IMR-90 (cell line): ENCODE results near the gene NTRK3. TPM values are rescaled to one million over a fixed set of nuclear protein-coding genes. Genes with fewer than 3 reads are reported as not detected.

Experiments used
- ATAC-seq: fragments of 200-7000 bp; cut with Tn5 transposase; 2 replicates; pipeline ENCODE4 v1.9.1; 2020; ENCODE audit warnings: low read depth, mild to moderate bottlenecking, moderate library complexity
- BruUV-seq: library from RNA; stranded (reverse); fragments of 400-500 nt; replicated peaks from 2 replicates; lab custom pipeline; 2021; lab: Mats Ljungman, UMichigan
- CTCF ChIA-PET: fragments of 300-600 bp; formaldehyde crosslinking; extraction: SDS; loops from one replicate; lab custom pipeline; 2021; ENCODE audit warnings: antibody characterized with exemption; lab: Yijun Ruan, JAX
- POLR2A ChIA-PET: fragments of 300-600 bp; sonication (Branson Sonifier 250); formaldehyde crosslinking; loops from one replicate; lab custom pipeline; 2022; ENCODE audit warnings: antibody characterized with exemption; ENCODE audit not compliant: unreplicated experiment; lab: Charles Lee
- DNase-seq: peaks from one replicate; pipeline ENCODE4 v3.0.0; 2013
- H2AFZ ChIP-seq: replicated peaks from 2 replicates; pipeline ENCODE3; 2013; ENCODE audit warnings: low read length, mild to moderate bottlenecking; ENCODE audit not compliant: poor library complexity
- H2AK5ac ChIP-seq: 2 replicates; pipeline ENCODE4 v1.6.1; 2013; ENCODE audit warnings: low read depth, low read length, inconsistent platforms
- H2AK9ac ChIP-seq: replicated peaks from 2 replicates; pipeline ENCODE3; 2013; ENCODE audit warnings: mild to moderate bottlenecking, low read depth, low read length, moderate library complexity; ENCODE audit not compliant: poor library complexity
- H2BK120ac ChIP-seq: 2 replicates; pipeline ENCODE4 v1.6.1; 2013; ENCODE audit warnings: low read depth, low read length, inconsistent platforms
- H2BK15ac ChIP-seq: 3 replicates; pipeline ENCODE4 v1.6.1; 2013; ENCODE audit warnings: low read depth, low read length, inconsistent platforms
- H2BK20ac ChIP-seq: 2 replicates; pipeline ENCODE4 v1.6.1; 2013; ENCODE audit warnings: low read depth, mild to moderate bottlenecking, inconsistent platforms, low read length, moderate library complexity
- H2BK5ac ChIP-seq: 2 replicates; pipeline ENCODE4 v1.6.1; 2013; ENCODE audit warnings: mild to moderate bottlenecking, low read depth, low read length, inconsistent platforms; ENCODE audit not compliant: poor library complexity, severe bottlenecking
- H3K14ac ChIP-seq: replicated peaks from 2 replicates; pipeline ENCODE4 v1.6.1; 2013; ENCODE audit warnings: low read depth, low read length, inconsistent platforms
- H3K18ac ChIP-seq: 2 replicates; pipeline ENCODE4 v1.6.1; 2013; ENCODE audit warnings: low read depth, low read length, control low read depth
- H3K23ac ChIP-seq: 2 replicates; pipeline ENCODE4 v1.6.1; 2013; ENCODE audit warnings: low read depth, low read length, inconsistent platforms
- H3K27ac ChIP-seq: 2 replicates; pipeline ENCODE4 v1.5.1; 2013; ENCODE audit warnings: mild to moderate bottlenecking, control low read depth, low read length; ENCODE audit not compliant: insufficient read depth
- H3K27me3 ChIP-seq: 2 replicates; pipeline ENCODE4 v1.6.1; 2013; ENCODE audit warnings: low read length; ENCODE audit not compliant: control insufficient read depth, insufficient read depth
- H3K36me3 ChIP-seq: 2 replicates; pipeline ENCODE4 v1.6.1; 2013; ENCODE audit warnings: low read length, mixed read lengths; ENCODE audit not compliant: control insufficient read depth, insufficient read depth
- H3K4ac ChIP-seq: 2 replicates; pipeline ENCODE4 v1.6.1; 2013; ENCODE audit warnings: low read depth, low read length, inconsistent platforms
- H3K4me1 ChIP-seq: 2 replicates; pipeline ENCODE4 v1.6.1; 2013; ENCODE audit warnings: low read length, mixed read lengths; ENCODE audit not compliant: control insufficient read depth, insufficient read depth
- H3K4me2 ChIP-seq: 2 replicates; pipeline ENCODE4 v1.6.1; 2013; ENCODE audit warnings: low read depth, mild to moderate bottlenecking, control low read depth, low read length, moderate library complexity
- H3K4me3 ChIP-seq: 2 replicates; pipeline ENCODE4 v1.5.1; 2013; ENCODE audit warnings: low read depth, mild to moderate bottlenecking, control low read depth, low read length, moderate library complexity; ENCODE audit not compliant: insufficient read depth
- H3K56ac ChIP-seq: 2 replicates; pipeline ENCODE4 v1.6.1; 2013; ENCODE audit warnings: low read length, inconsistent platforms; ENCODE audit not compliant: insufficient read depth; ENCODE audit errors: extremely low read depth
- H3K79me1 ChIP-seq, 2 experiments: 2 replicates each; pipeline ENCODE4 v1.6.1; 2013; ENCODE audit warnings: low read length in 2 of 2, inconsistent platforms in 1 of 2, low read depth in 1 of 2
- H3K9ac ChIP-seq: 2 replicates; pipeline ENCODE4 v1.6.1; 2013; ENCODE audit warnings: low read depth, low read length, control low read depth
- H3K9me1 ChIP-seq: 2 replicates; pipeline ENCODE4 v1.6.1; 2013; ENCODE audit warnings: low read length, inconsistent platforms; ENCODE audit not compliant: insufficient read depth
- H3K9me3 ChIP-seq: 2 replicates; pipeline ENCODE4 v1.6.1; 2013; ENCODE audit warnings: low read length; ENCODE audit not compliant: control insufficient read depth, insufficient read depth
- H4K20me1 ChIP-seq: 2 replicates; pipeline ENCODE4 v1.6.1; 2013; ENCODE audit warnings: low read length, inconsistent platforms; ENCODE audit not compliant: insufficient read depth
- H4K5ac ChIP-seq: 2 replicates; pipeline ENCODE4 v1.6.1; 2013; ENCODE audit warnings: mild to moderate bottlenecking, low read depth, low read length, control low read depth
- H4K8ac ChIP-seq, 2 experiments: 2 replicates each; pipeline ENCODE4 v1.6.1; 2013; ENCODE audit warnings: low read depth in 2 of 2, low read length in 2 of 2, control low read depth in 1 of 2, inconsistent platforms in 1 of 2
- H4K91ac ChIP-seq: 2 replicates; pipeline ENCODE4 v1.6.1; 2013; ENCODE audit warnings: low read depth, low read length, inconsistent platforms; ENCODE audit not compliant: insufficient read depth
- BHLHE40 ChIP-seq: fragments of 150-350 bp; IDR thresholded peaks from 2 replicates; pipeline ENCODE4 v1.6.1; 2016; ENCODE audit warnings: mild to moderate bottlenecking, low read depth, low read length
- CEBPB ChIP-seq: IDR thresholded peaks from 2 replicates; pipeline ENCODE4 v1.6.1; 2012; ENCODE audit warnings: low read depth, low read length, improper control_type of control experiment
- CHD1 ChIP-seq: IDR thresholded peaks from 2 replicates; pipeline ENCODE4 v1.6.1; 2012; ENCODE audit warnings: low read depth, low read length, improper control_type of control experiment
- FOS ChIP-seq: fragments of 150-350 bp; IDR thresholded peaks from 2 replicates; pipeline ENCODE4 v1.6.1; 2016; ENCODE audit warnings: low read depth, low read length
- MAFK ChIP-seq: IDR thresholded peaks from 2 replicates; pipeline ENCODE4 v1.6.1; 2012; ENCODE audit warnings: low read depth, low read length, improper control_type of control experiment
- MAZ ChIP-seq: IDR thresholded peaks from 2 replicates; pipeline ENCODE4 v1.6.1; 2012; ENCODE audit warnings: low read depth, mild to moderate bottlenecking, low read length, improper control_type of control experiment, moderate library complexity, borderline replicate concordance
- MXI1 ChIP-seq: IDR thresholded peaks from 2 replicates; pipeline ENCODE4 v1.6.1; 2012; ENCODE audit warnings: low read depth, mild to moderate bottlenecking, low read length, moderate library complexity, borderline replicate concordance
- NFE2L2 ChIP-seq: fragments of 150-350 bp; IDR thresholded peaks from 2 replicates; pipeline ENCODE4 v1.6.1; 2016; ENCODE audit warnings: low read depth, mild to moderate bottlenecking, low read length
- POLR2A ChIP-seq: IDR thresholded peaks from 2 replicates; pipeline ENCODE4 v1.6.1; 2012; ENCODE audit warnings: mild to moderate bottlenecking, low read depth, low read length
- RAD21 ChIP-seq: IDR thresholded peaks from 2 replicates; pipeline ENCODE4 v1.6.1; 2012; ENCODE audit warnings: low read length, improper control_type of control experiment
- RCOR1 ChIP-seq: IDR thresholded peaks from 2 replicates; pipeline ENCODE4 v1.6.1; 2012; ENCODE audit warnings: mild to moderate bottlenecking, low read length, improper control_type of control experiment; ENCODE audit not compliant: insufficient replicate concordance
- RFX5 ChIP-seq: IDR thresholded peaks from 2 replicates; pipeline ENCODE4 v1.8.0; 2012; ENCODE audit warnings: low read depth, mild to moderate bottlenecking, low read length, moderate library complexity
- SMC3 ChIP-seq: fragments of 150-350 bp; IDR thresholded peaks from 2 replicates; pipeline ENCODE4 v1.6.1; 2016; ENCODE audit warnings: low read depth, mild to moderate bottlenecking, antibody characterized with exemption, low read length, moderate library complexity
- WGBS, 2 experiments: methylation state at CpG; one replicate each; pipeline versions ENCODE4 v1.1.5 to v1.1.7; 2013; ENCODE audit warnings: missing lambda C conversion rate in 2 of 2; ENCODE audit not compliant: insufficient read length in 1 of 2; ENCODE audit errors: extremely low coverage in 2 of 2; 5-methylcytosine and 5-hydroxymethylcytosine counted together
- dilution Hi-C: fragments of 300-500 bp; cut with HindIII; formaldehyde crosslinking; loops from one replicate; pipeline ENCODE4 v1.14.3; 2018; ENCODE audit warnings: low sequenced_read_pairs; ENCODE audit not compliant: unreplicated experiment
- in situ Hi-C: fragments of 300-500 bp; cut with MboI; formaldehyde crosslinking; loops from 3 replicates; pipeline ENCODE4 v1.14.3; 2019; ENCODE audit warnings: low sequenced_read_pairs, inconsistent platforms, mixed read lengths
- intact Hi-C: fragments of 100-400 bp; cut with micrococcal nuclease; formaldehyde crosslinking; loops from 2 replicates; pipeline ENCODE4 v1.10.0; 2022
- polyA plus RNA-seq, 3 experiments: library from polyadenylated mRNA; depleted of rRNA; stranded (reverse); fragments of >200 nt; gene quantifications; 2 replicates each; pipeline ENCODE4 v1.2.3, GENCODE V29; 2012; ENCODE audit warnings: low replicate concordance in 1 of 3
- total RNA-seq: library from RNA; depleted of rRNA; stranded (reverse); fragments of >200 nt; gene quantifications from 2 replicates; pipeline ENCODE4 v1.2.3, GENCODE V29; 2012
- TF ChIP-seq, protein P1 (sequence below): conservative IDR thresholded peaks from 2 replicates; pipeline ENCODE4 v1.5.1; 2012; ENCODE audit warnings: mild to moderate bottlenecking, low read depth, low read length, improper control_type of control experiment
- TF ChIP-seq, protein P2 (sequence below): fragments of 150-350 bp; IDR thresholded peaks from 2 replicates; pipeline ENCODE4 v1.6.1; 2016; ENCODE audit warnings: low read depth, mild to moderate bottlenecking, low read length, moderate library complexity, borderline replicate concordance
- TF ChIP-seq, protein P3 (sequence below): fragments of 150-350 bp; IDR thresholded peaks from 2 replicates; pipeline ENCODE4 v1.6.1; 2017; ENCODE audit warnings: mild to moderate bottlenecking, antibody characterized with exemption, low read length, low read depth

NTRK3 gene
- total and polyA plus RNA-seq, 2 of the 4 experiments (the other 2 are of a cell fraction): under 0.01 to 0.15 TPM

DNA sequence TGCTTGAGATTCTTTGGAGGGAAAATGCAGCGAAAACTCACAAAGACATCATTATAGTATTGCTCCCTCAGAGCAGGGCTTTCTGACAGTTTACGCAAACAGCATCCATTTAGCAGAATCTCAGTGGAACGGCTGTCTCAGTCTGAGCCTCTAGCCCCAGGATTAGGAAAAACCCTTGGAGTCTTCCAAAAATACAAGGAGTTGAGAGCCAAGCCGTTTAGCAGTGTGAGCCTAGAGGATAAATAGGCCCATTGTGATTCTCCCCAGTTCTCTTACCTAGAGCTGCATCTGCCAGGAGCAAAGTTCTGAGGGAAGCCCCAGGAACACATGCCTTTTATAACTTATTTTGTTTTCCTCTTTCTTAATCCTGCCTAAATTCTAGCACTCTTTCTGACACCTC, 359.6 kb downstream of the NTRK3 start:
- H3K27me3 ChIP-seq: no peaks in the 10 kb centered on the region
- dilution Hi-C loops: no loop called here
- CTCF ChIA-PET: interaction anchor here (0.6 kb wide), 1 partner anchor 139 kb away, joined by 3 read pairs; no protein-coding TSS in a partner anchor

More for the DNA sequence above, 359.6 kb downstream of the NTRK3 start:
- no peak overlapping the region for H3K18ac ChIP-seq
- H3K9ac ChIP-seq: no peak overlapping the region
- H3K4me2 ChIP-seq: no peak overlapping the region
- H3K27ac ChIP-seq: no peak overlapping the region
- H4K91ac ChIP-seq: no peak overlapping the region
- H3K4me1 ChIP-seq: no peaks in the 10 kb centered on the region
- H4K20me1 ChIP-seq: no peaks in the 10 kb centered on the region
- H2BK20ac ChIP-seq: no peak overlapping the region
- no peaks in the 10 kb centered on the region for H3K9me1 ChIP-seq
- H2AK9ac ChIP-seq: no peak overlapping the region
- no peak overlapping the region for H3K23ac ChIP-seq
- H2BK15ac ChIP-seq: no peak overlapping the region
- no peak overlapping the region for H2AFZ ChIP-seq
- H3K36me3 ChIP-seq: no peaks in the 10 kb centered on the region
- H3K79me1 ChIP-seq: no peaks in the 10 kb centered on the region
- TF ChIP-seq, protein P1, sequence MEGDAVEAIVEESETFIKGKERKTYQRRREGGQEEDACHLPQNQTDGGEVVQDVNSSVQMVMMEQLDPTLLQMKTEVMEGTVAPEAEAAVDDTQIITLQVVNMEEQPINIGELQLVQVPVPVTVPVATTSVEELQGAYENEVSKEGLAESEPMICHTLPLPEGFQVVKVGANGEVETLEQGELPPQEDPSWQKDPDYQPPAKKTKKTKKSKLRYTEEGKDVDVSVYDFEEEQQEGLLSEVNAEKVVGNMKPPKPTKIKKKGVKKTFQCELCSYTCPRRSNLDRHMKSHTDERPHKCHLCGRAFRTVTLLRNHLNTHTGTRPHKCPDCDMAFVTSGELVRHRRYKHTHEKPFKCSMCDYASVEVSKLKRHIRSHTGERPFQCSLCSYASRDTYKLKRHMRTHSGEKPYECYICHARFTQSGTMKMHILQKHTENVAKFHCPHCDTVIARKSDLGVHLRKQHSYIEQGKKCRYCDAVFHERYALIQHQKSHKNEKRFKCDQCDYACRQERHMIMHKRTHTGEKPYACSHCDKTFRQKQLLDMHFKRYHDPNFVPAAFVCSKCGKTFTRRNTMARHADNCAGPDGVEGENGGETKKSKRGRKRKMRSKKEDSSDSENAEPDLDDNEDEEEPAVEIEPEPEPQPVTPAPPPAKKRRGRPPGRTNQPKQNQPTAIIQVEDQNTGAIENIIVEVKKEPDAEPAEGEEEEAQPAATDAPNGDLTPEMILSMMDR: no peak
- TF ChIP-seq MXI1 (no peak), RAD21 (no peak), MAZ (no peak), NFE2L2 (no peak), SMC3 (no peak), RFX5 (no peak), FOS (no peak), CHD1 (no peak), CEBPB (no peak), POLR2A (no peak), MAFK (no peak), BHLHE40 (no peak), RCOR1 (no peak)
- TF ChIP-seq, protein P2, sequence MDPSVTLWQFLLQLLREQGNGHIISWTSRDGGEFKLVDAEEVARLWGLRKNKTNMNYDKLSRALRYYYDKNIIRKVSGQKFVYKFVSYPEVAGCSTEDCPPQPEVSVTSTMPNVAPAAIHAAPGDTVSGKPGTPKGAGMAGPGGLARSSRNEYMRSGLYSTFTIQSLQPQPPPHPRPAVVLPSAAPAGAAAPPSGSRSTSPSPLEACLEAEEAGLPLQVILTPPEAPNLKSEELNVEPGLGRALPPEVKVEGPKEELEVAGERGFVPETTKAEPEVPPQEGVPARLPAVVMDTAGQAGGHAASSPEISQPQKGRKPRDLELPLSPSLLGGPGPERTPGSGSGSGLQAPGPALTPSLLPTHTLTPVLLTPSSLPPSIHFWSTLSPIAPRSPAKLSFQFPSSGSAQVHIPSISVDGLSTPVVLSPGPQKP: no peak
- TF ChIP-seq, protein P3, sequence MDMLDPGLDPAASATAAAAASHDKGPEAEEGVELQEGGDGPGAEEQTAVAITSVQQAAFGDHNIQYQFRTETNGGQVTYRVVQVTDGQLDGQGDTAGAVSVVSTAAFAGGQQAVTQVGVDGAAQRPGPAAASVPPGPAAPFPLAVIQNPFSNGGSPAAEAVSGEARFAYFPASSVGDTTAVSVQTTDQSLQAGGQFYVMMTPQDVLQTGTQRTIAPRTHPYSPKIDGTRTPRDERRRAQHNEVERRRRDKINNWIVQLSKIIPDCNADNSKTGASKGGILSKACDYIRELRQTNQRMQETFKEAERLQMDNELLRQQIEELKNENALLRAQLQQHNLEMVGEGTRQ: no peak
- H3K14ac ChIP-seq: no peak overlapping the region
- ATAC-seq (no peak), DNase-seq (no peak)
- no peak overlapping the region for H4K5ac ChIP-seq
- POLR2A ChIA-PET: no interaction called here
- no peaks in the 10 kb centered on the region for H3K9me3 ChIP-seq
- H3K56ac ChIP-seq: no peak overlapping the region
- BruUV-seq: no TSS peak
- H2BK5ac ChIP-seq: no peak overlapping the region
- H4K8ac ChIP-seq: no peak overlapping the region
- WGBS, 2 experiments: no CpG with 5 or more reads among the region's 4 CpGs
- H2BK120ac ChIP-seq: no peak overlapping the region
- in situ Hi-C loops: no loop called here
- intact Hi-C loops: no loop called here
- no peak overlapping the region for H2AK5ac ChIP-seq
- no peak overlapping the region for H3K4ac ChIP-seq
- H3K4me3 ChIP-seq: no peak overlapping the region
